H1 (cell line): ENCODE measurements around the gene NXN. TPM values are rescaled to one million over a fixed set of nuclear protein-coding genes. Genes with fewer than 3 reads are reported as not detected.

Experiments used
- CTCF ChIA-PET: fragments of 300-600 bp; sonication (Branson Sonifier 250); formaldehyde crosslinking; loops from one replicate; lab custom pipeline; 2021; ENCODE audit not compliant: partially characterized antibody; lab: Charles Lee
- POLR2A ChIA-PET: fragments of 300-600 bp; sonication (Branson Sonifier 250); formaldehyde crosslinking; loops from one replicate; lab custom pipeline; 2021; ENCODE audit warnings: inconsistent platforms; ENCODE audit not compliant: partially characterized antibody; lab: Charles Lee
- DNase-seq, 2 experiments: peaks; one replicate each; pipeline versions ENCODE4 v3.0.0 to v3.0.0-alpha.2; 2010 to 2022; ENCODE audit warnings: low spot score in 2 of 2, low read depth in 1 of 2, mixed read lengths in 1 of 2
- FAIRE-seq: peaks from 2 replicates; lab custom pipeline; 2011; peaks lifted over from hg19 to GRCh38; lab: Jason Lieb, UNC
- H2AFZ ChIP-seq: 2 replicates; pipeline ENCODE4 v1.8.1; 2012; ENCODE audit warnings: low read length, inconsistent platforms
- H2AK5ac ChIP-seq: 2 replicates; pipeline ENCODE4 v1.6.1; 2013; ENCODE audit warnings: low read depth, low read length
- H2BK120ac ChIP-seq: replicated peaks from 2 replicates; pipeline ENCODE3; 2013; ENCODE audit warnings: low read depth, low read length, inconsistent platforms
- H2BK12ac ChIP-seq: 2 replicates; pipeline ENCODE4 v1.6.1; 2013; ENCODE audit warnings: low read depth, low read length
- H2BK15ac ChIP-seq: 2 replicates; pipeline ENCODE4 v1.6.1; 2013; ENCODE audit warnings: low read length
- H2BK20ac ChIP-seq: 2 replicates; pipeline ENCODE4 v1.6.1; 2013; ENCODE audit warnings: low read length
- H2BK5ac ChIP-seq: 2 replicates; pipeline ENCODE4 v1.6.1; 2013; ENCODE audit warnings: low read depth, low read length
- H3K14ac ChIP-seq: 2 replicates; pipeline ENCODE4 v1.6.1; 2013; ENCODE audit warnings: inconsistent platforms; ENCODE audit not compliant: insufficient read length
- H3K18ac ChIP-seq: 2 replicates; pipeline ENCODE4 v1.6.1; 2013; ENCODE audit warnings: low read length; ENCODE audit errors: extremely low read depth
- H3K23ac ChIP-seq: 2 replicates; pipeline ENCODE4 v1.6.1; 2013; ENCODE audit warnings: inconsistent platforms; ENCODE audit not compliant: insufficient read length
- H3K23me2 ChIP-seq: 2 replicates; pipeline ENCODE4 v1.6.1; 2013; ENCODE audit warnings: low read depth, low read length
- H3K27ac ChIP-seq: 2 replicates; pipeline ENCODE4 v1.6.1; 2011; ENCODE audit warnings: low read depth, low read length, inconsistent platforms
- H3K27me3 ChIP-seq, 4 experiments: replicated peaks in 1 of 4; 1 replicate in 1 of 4; 2 replicates in 3 of 4; pipeline versions ENCODE4 v1.6.1 to v1.8.1; 2011 to 2013; ENCODE audit warnings: low read length in 3 of 4, mild to moderate bottlenecking in 3 of 4, inconsistent platforms in 2 of 4, mixed read lengths in 2 of 4, moderate library complexity in 1 of 4; ENCODE audit not compliant: control insufficient read depth in 3 of 4, insufficient read depth in 3 of 4; ENCODE audit errors: extremely low read depth in 1 of 4
- H3K36me3 ChIP-seq, 4 experiments: 2 replicates each; pipeline versions ENCODE4 v1.6.1 to v1.8.1; 2011 to 2013; ENCODE audit warnings: mild to moderate bottlenecking in 4 of 4, low read length in 3 of 4, moderate library complexity in 2 of 4, control low read depth in 1 of 4, inconsistent platforms in 1 of 4; ENCODE audit not compliant: insufficient read depth in 4 of 4, control insufficient read depth in 2 of 4
- H3K4ac ChIP-seq: replicated peaks from 2 replicates; pipeline ENCODE3; 2013; ENCODE audit warnings: low read length, low read depth, mixed read lengths, inconsistent platforms; ENCODE audit not compliant: insufficient read length
- H3K4me1 ChIP-seq, 4 experiments: replicated peaks in 1 of 4; 1 replicate in 1 of 4; 2 replicates in 3 of 4; pipeline versions ENCODE4 v1.6.1 to v1.8.1; 2011 to 2013; ENCODE audit warnings: low read length in 3 of 4, inconsistent platforms in 2 of 4, mixed read lengths in 1 of 4; ENCODE audit not compliant: insufficient read depth in 4 of 4, control insufficient read depth in 3 of 4
- H3K4me2 ChIP-seq, 2 experiments: 2 replicates each; pipeline versions ENCODE4 v1.6.1 to v1.8.1; 2011 to 2013; ENCODE audit warnings: low read depth in 2 of 2, low read length in 2 of 2, control low read depth in 1 of 2, inconsistent platforms in 1 of 2, mild to moderate bottlenecking in 1 of 2; ENCODE audit not compliant: insufficient read depth in 1 of 2
- H3K4me3 ChIP-seq, 4 experiments: fragments of 200-600, 300-600 bp in 1 of 4; sonication (generic), shearing (Covaris generic), sonication (Bioruptor Twin) in 1 of 4; 2 replicates each; pipeline versions ENCODE4 v1.5.1 to v1.8.1; 2011 to 2016; ENCODE audit warnings: low read length in 4 of 4, low read depth in 3 of 4, control low read depth in 2 of 4, inconsistent platforms in 2 of 4, mild to moderate bottlenecking in 2 of 4, mixed read lengths in 1 of 4, moderate library complexity in 1 of 4; ENCODE audit not compliant: insufficient read depth in 2 of 4; ENCODE audit errors: extremely low read depth in 1 of 4
- H3K56ac ChIP-seq: replicated peaks from 2 replicates; pipeline ENCODE3; 2013; ENCODE audit warnings: low read depth, mild to moderate bottlenecking, mixed read lengths, low read length, inconsistent platforms; ENCODE audit not compliant: insufficient read length
- H3K79me1 ChIP-seq: 2 replicates; pipeline ENCODE4 v1.6.1; 2013; ENCODE audit warnings: low read depth, low read length, control low read depth
- H3K79me2 ChIP-seq, 2 experiments: 2 replicates each; pipeline versions ENCODE4 v1.6.1 to v1.8.1; 2012 to 2013; ENCODE audit warnings: low read length in 2 of 2, mild to moderate bottlenecking in 2 of 2, inconsistent platforms in 1 of 2; ENCODE audit not compliant: insufficient read depth in 2 of 2, control insufficient read depth in 1 of 2
- H3K9ac ChIP-seq, 4 experiments: replicated peaks in 1 of 4; 1 replicate in 1 of 4; 2 replicates in 3 of 4; pipeline versions ENCODE4 v1.6.1 to v1.8.1; 2011 to 2013; ENCODE audit warnings: low read depth in 3 of 4, low read length in 3 of 4, control low read depth in 2 of 4, mild to moderate bottlenecking in 2 of 4, moderate library complexity in 2 of 4, inconsistent platforms in 1 of 4; ENCODE audit errors: extremely low read depth in 1 of 4
- H3K9me3 ChIP-seq, 2 experiments: 2 replicates each; pipeline versions ENCODE4 v1.6.1 to v1.8.1; 2012 to 2013; ENCODE audit warnings: mild to moderate bottlenecking in 2 of 2, moderate library complexity in 2 of 2, control low read depth in 1 of 2, inconsistent platforms in 1 of 2, low read depth in 1 of 2, low read length in 1 of 2, mixed read lengths in 1 of 2; ENCODE audit not compliant: insufficient read depth in 2 of 2
- H4K20me1 ChIP-seq, 2 experiments: replicated peaks in 1 of 2; 2 replicates each; pipeline versions ENCODE3 to v1.8.1; 2011 to 2013; ENCODE audit warnings: inconsistent platforms in 2 of 2, low read length in 2 of 2, mild to moderate bottlenecking in 1 of 2; ENCODE audit not compliant: insufficient read depth in 2 of 2, control insufficient read depth in 1 of 2
- H4K5ac ChIP-seq: 2 replicates; pipeline ENCODE4 v1.6.1; 2013; ENCODE audit warnings: low read length, low read depth, mixed read lengths, inconsistent platforms; ENCODE audit not compliant: insufficient read length
- H4K8ac ChIP-seq: 2 replicates; pipeline ENCODE4 v1.8.0; 2013; ENCODE audit warnings: mild to moderate bottlenecking, moderate library complexity, low read length, inconsistent platforms; ENCODE audit not compliant: insufficient read depth; ENCODE audit errors: extremely low read depth
- H4K91ac ChIP-seq: replicated peaks from 2 replicates; pipeline ENCODE3; 2013; ENCODE audit warnings: low read length, mixed read lengths, inconsistent platforms; ENCODE audit not compliant: insufficient read length
- BACH1 ChIP-seq: IDR thresholded peaks from 2 replicates; pipeline ENCODE4 v1.6.1; 2012; ENCODE audit warnings: low read length, improper control_type of control experiment
- BRCA1 ChIP-seq: IDR thresholded peaks from 2 replicates; pipeline ENCODE4 v1.6.1; 2012; ENCODE audit warnings: low read depth, low read length, improper control_type of control experiment
- CHD2 ChIP-seq: IDR thresholded peaks from 2 replicates; pipeline ENCODE4 v1.6.1; 2012; ENCODE audit warnings: low read length, improper control_type of control experiment
- CTBP2 ChIP-seq: IDR thresholded peaks from 2 replicates; pipeline ENCODE4 v1.7.0; 2011; ENCODE audit warnings: borderline replicate concordance, mild to moderate bottlenecking, moderate library complexity, mixed read lengths, low read length; ENCODE audit not compliant: insufficient read depth, insufficient read length
- E2F6 ChIP-seq: IDR thresholded peaks from 2 replicates; pipeline ENCODE4 v1.6.1; 2012; ENCODE audit warnings: inconsistent platforms
- GABPA ChIP-seq: IDR thresholded peaks from 2 replicates; pipeline ENCODE4 v1.6.1; 2011; ENCODE audit warnings: mild to moderate bottlenecking, low read length, moderate library complexity, borderline replicate concordance; ENCODE audit not compliant: insufficient read depth
- HDAC6 ChIP-seq: IDR thresholded peaks from one replicate; pipeline ENCODE4 v1.7.1; 2012; ENCODE audit warnings: low read depth, mild to moderate bottlenecking, inconsistent platforms, low read length, moderate library complexity
- MAX ChIP-seq: IDR thresholded peaks from 2 replicates; pipeline ENCODE4 v1.6.1; 2012; ENCODE audit warnings: inconsistent platforms
- NANOG ChIP-seq: IDR thresholded peaks from 2 replicates; pipeline ENCODE4 v1.6.1; 2011; ENCODE audit warnings: low read length, low read depth, mild to moderate bottlenecking, inconsistent platforms; ENCODE audit not compliant: insufficient read depth, poor library complexity, severe bottlenecking
- RBBP5 ChIP-seq: IDR thresholded peaks from 2 replicates; pipeline ENCODE4 v1.7.1; 2012; ENCODE audit warnings: low read depth, mild to moderate bottlenecking, inconsistent platforms, low read length, moderate library complexity, borderline replicate concordance
- RNF2 ChIP-seq: fragments of 200-900, 300-1000 bp; sonication (generic); IDR thresholded peaks from 2 replicates; pipeline ENCODE4 v1.7.1; 2016; ENCODE audit warnings: borderline replicate concordance, low read depth, mild to moderate bottlenecking, antibody characterized with exemption, low read length; ENCODE audit not compliant: poor library complexity, severe bottlenecking; ENCODE audit errors: missing control alignments
- SP2 ChIP-seq: IDR thresholded peaks from 2 replicates; pipeline ENCODE4 v1.6.1; 2012; ENCODE audit warnings: mild to moderate bottlenecking, low read length, inconsistent platforms
- WGBS, 2 experiments: shearing (Covaris generic) in 1 of 2; methylation state at CpG; one replicate each; pipeline versions ENCODE4 v1.1.6 to v1.1.7; 2013 to 2015; ENCODE audit warnings: low lambda C conversion rate in 2 of 2, mixed read lengths in 2 of 2, inconsistent platforms in 1 of 2, low coverage in 1 of 2, missing lambda C conversion rate in 1 of 2; ENCODE audit not compliant: insufficient replicate concordance in 2 of 2, insufficient coverage in 1 of 2, insufficient read length in 1 of 2; ENCODE audit errors: extremely low coverage in 1 of 2, missing lambda C conversion rate in 1 of 2; 5-methylcytosine and 5-hydroxymethylcytosine counted together
- polyA plus RNA-seq, 7 experiments: library from polyadenylated mRNA; depleted of rRNA in 3 of 7; stranded (reverse) in 5 of 7; unstranded in 2 of 7; fragments of >200 nt in 5 of 7; fragments of 200-250 nt in 2 of 7; gene quantifications; 1 replicate in 5 of 7; 2 replicates in 1 of 7; 4 replicates in 1 of 7; pipeline versions ENCODE4 v1.2.1 to v1.2.3, GENCODE V29; 2011 to 2013; ENCODE audit warnings: missing spikeins in 2 of 7, mixed read lengths in 2 of 7
- total RNA-seq: library from RNA; stranded (reverse); fragmentation: NEBNext Ultra II Directional; extraction: Animal tissue kit (Norgen Biotek cat#: 25700); gene quantifications from 2 replicates; pipeline ENCODE4 v1.2.1, GENCODE V29; 2021

Gene NXN
- total and polyA plus RNA-seq, 2 of the 8 experiments (the other 6 are each of a cell fraction or from before 2014, with no cell fraction given), result 94.1 to 107 TPM

- Histone ChIP-seq H3K9me3 (no peaks in the 10 kb centered on the region), H4K91ac (no peak overlapping the region), H3K79me1 (no peaks in the 10 kb centered on the region), H3K23me2 (no peaks in the 10 kb centered on the region), H3K56ac (no peak overlapping the region), H2BK5ac (no peak overlapping the region), H4K8ac (no peak overlapping the region), H3K14ac (no peak overlapping the region), H2AFZ (no peak overlapping the region), H2BK20ac (no peak overlapping the region), H3K4ac (no peak overlapping the region), H4K20me1 (peaks cover 0 to 6% of the 10 kb centered on the region in 2 experiments), H3K36me3 (peaks cover 0 to 3% (median under 1%) of the 10 kb centered on the region in 4 experiments; a peak in 2 of 8 replicates), H3K27me3 (no peaks in the 10 kb centered on the region), H3K9ac (no peak overlapping the region; a peak in 1 of 7 replicates), H3K4me3 (no peak overlapping the region), H2BK15ac (no peak overlapping the region), H3K4me2 (no peak overlapping the region), H4K5ac (no peak overlapping the region), H2BK12ac (no peak overlapping the region), H2AK5ac (no peak overlapping the region), H3K4me1 (peaks cover 0 to 5% (median 4%) of the 10 kb centered on the region in 4 experiments; a peak in 3 of 7 replicates), H3K23ac (no peak overlapping the region), H3K18ac (no peak overlapping the region), H3K79me2 (no peaks in the 10 kb centered on the region), H2BK120ac (no peak overlapping the region), H3K27ac (no peak overlapping the region)
- POLR2A ChIA-PET, result interaction anchor here (0.8 kb wide), 1 partner anchor 16 kb away, joined by 3 read pairs; no protein-coding TSS in a partner anchor
- 89% methylated on average over 12 of the region's 13 CpGs; no CpG with 5 or more reads in 1 of the 2 experiments for WGBS, 2 experiments
- DNase-seq (no peak), FAIRE-seq (no peak)
- CTCF ChIA-PET, result interaction anchor here (2.6 kb wide), 1 partner anchor 174 kb away, joined by 10 read pairs; no protein-coding TSS in a partner anchor
- TF ChIP-seq BACH1 (no peak), GABPA (no peak), RBBP5 (no peak), SP2 (no peak), BRCA1 (no peak), HDAC6 (no peak), CTBP2 (no peak), CHD2 (no peak), MAX (no peak), E2F6 (no peak), RNF2 (no peak), NANOG (no peak)
These were observed 173.2 kb downstream of the NXN start for GRCh38 chr17:806346-806745.
